Fibroblast of peridontal ligament (primary cell): ENCODE data around the gene ARHGAP10.

Experiments used
- DNase-seq: peaks from one replicate; pipeline ENCODE4 v3.0.0-alpha.2; 2010; ENCODE audit errors: extremely low read depth

Gene ARHGAP10

DNA sequence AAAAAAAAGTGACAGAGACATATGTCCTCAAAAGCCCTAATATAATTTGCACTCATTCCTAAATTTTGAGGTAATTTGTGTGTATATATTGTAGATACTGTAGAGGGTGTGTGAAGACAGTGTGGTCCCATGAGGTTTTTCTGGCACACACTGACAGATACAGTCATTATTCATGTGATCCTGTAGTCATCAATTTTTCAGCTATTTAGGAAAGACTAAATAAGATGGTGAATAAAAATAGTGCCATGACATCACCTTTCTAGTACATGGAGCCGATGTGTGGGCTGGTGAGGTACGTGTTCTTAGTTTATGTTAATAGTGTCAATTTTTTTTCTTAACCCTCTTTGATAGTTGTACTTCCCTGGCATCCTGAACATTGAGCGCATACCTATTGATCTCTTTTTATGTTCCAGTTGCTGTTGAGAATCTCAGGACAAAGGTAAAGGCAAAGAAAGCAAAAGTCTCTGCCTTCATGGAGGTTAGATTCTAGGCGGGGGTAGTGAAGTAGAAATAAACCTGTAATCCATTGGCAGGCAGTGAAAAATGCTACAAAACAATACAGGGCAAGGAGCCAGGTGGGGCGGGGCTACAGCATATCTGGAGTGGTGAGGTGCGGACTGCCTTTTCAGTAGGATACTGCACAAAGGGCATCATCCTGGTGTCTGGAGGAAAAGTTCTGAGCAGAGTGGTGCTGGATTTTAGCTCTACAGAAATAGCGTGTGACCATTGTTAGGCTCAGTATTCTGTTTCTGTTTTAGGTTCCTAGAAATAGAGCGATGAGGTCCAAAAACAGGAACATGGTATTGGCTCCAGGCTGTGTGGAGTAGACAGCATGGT, 93.8 kb downstream of the ARHGAP10 start:
- DNase-seq, result peak; percentile 76

DNA sequence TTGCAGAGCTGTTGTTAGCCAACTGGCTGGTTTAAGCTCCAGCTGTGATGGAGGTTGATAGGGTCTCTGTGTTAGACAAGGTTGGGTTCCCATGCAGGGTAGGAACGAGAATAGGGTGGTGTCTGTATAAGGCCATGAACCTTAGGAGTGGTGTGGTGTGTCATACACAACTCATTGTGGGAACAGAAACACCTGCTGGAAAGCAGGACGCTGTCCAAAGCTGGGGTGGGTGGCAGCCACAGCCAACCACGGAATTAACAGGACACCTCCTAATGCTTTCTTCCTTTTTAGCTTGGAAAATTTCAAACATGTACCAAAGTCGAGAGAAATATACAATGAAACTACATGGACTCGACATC, 94.4 kb downstream of the ARHGAP10 start:
- DNase-seq, result no peak

DNA sequence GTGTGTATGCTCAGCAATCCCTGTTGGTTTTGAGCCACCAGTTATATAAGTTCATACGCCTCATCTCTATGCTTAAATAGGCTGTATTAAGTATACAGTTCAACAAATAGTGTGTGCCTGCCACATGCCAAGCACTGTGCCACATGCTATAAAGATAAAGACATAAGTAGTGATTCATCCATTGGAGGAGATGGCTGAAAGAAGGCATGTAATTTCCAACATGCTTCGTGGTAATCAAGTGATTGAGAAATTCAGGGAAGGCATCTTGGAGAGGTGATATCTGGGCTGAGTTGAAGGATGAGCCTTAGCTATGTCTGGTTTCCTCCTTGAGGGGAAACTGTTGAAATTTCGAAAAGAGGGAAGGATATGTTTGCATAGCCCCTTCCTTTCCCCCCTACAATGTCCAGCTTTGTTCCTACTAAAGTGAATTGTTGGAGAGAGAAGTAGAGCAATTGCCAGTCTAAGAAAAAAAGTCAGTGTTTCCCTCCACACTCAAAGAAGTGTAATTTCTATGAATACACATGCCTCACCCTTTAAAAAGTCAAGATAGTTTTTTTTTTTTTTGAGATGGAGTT, 96.5 kb downstream of the ARHGAP10 start:
- peak; percentile 74 for DNase-seq

- peak; percentile 53 for DNase-seq
Measured at GRCh38 chr4:147829401-147830101, 97.7 kb downstream of the ARHGAP10 start.

GRCh38 chr4:147830102-147830463, 98.2 kb downstream of the ARHGAP10 start:
- DNase-seq, result no peak

- DNase-seq, result peak; percentile 67
Measured at GRCh38 chr4:147830987-147831386, 99.1 kb downstream of the ARHGAP10 start.

- DNase-seq, result peak; percentile 77
Measured at GRCh38 chr4:147831551-147832171, 99.8 kb downstream of the ARHGAP10 start.

DNA sequence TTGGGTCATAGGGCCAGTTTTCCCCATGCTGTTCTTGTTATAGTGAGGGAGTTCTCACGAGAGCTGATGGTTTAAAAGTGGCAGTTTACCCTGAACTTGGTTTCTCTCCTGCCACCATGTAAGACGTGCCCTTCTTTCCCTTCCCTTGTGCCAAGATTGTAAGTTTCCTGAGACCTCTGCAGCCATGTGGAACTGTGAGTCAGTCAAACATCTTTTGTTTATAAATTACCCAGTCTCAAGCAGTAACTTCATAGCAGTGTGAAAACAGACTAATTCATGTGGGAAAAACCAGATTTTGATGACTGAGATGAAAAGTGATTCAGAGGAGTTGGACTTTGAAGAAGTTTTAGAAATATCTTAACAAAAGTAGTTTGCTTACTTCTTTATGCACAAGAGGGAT, 101.4 kb downstream of the ARHGAP10 start:
- DNase-seq, result peak; percentile 66

DNA sequence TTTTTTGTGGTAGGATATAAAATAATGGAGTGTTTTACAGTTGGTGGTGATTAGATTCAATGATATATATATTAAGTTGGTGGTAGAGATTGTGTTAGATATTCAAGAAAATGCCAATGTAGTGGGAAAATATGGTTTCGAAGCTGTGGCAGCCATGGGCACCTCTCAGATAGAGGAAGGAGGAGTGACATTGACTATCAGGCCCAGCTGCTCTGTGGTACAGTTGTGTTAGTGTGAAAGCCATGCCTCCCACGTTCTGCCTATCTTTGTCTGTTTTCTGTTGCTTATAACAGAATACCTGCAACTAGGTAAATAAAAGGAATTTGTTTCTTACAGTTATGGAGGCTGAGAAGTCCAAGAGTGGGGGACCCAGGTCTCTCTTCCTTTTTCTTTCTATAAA, 101.9 kb downstream of the ARHGAP10 start:
- DNase-seq, result no peak

DNA sequence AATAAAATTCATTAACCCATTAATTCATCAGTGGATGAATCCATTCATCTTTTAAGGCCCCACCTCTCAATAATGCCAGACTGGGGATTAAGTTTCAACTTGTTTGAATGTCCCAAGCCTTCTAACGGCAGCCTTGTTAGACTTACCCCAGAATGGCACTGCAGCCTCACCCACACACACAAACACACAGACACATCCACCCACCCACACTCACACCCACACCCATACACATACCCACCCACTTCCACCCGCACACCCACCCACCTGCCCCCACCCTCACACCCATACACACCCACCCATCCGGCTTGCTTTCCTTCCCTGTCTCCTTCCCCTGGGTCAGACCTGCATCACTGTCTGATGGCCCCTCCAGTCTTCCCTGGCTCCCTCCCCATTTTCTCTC, 102.6 kb downstream of the ARHGAP10 start:
- DNase-seq, result no peak

- DNase-seq, result no peak
Measured at GRCh38 chr4:147836807-147837206, 104.9 kb downstream of the ARHGAP10 start.

DNA sequence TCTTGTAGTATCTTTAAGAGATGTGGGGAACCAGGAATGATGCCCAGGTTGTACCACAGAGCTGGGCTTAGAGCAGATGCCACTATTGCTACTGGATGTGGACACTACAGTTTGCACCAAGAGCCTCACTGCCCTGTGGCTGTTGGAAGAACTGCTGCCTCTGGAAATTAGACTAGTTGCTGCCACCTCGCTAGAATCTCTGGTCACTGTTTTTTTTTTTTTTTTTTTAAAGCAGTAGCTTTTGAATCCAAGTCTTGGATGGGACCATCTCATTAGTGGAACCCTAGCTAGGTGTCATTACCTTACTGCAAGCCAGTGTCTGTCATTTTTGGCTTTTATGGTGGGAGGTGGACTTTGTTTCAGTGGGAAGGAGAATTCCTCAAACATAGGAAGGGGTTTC, 105.5 kb downstream of the ARHGAP10 start:
- DNase-seq, result peak; percentile 49

DNA sequence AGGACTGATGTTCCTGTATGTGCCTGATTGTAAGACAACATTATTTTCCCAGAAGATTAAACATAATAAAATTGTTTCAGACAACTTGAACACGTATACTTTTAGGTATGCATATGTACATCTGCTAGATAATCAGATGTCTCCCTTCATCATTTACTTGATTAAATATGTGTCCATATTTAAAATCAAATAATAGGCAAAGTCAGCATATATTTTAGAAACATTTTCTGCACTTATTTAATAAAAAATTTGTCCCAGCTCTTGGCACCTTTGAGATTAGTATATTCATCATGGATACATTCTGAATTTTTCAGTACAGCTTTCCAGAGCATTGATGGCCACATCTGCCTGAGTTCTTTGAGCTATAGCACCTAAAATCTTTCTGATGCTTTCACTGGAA, 106.0 kb downstream of the ARHGAP10 start:
- DNase-seq, result no peak

GRCh38 chr4:147839200-147839599, 107.3 kb downstream of the ARHGAP10 start:
- peak; percentile 42 for DNase-seq

DNA sequence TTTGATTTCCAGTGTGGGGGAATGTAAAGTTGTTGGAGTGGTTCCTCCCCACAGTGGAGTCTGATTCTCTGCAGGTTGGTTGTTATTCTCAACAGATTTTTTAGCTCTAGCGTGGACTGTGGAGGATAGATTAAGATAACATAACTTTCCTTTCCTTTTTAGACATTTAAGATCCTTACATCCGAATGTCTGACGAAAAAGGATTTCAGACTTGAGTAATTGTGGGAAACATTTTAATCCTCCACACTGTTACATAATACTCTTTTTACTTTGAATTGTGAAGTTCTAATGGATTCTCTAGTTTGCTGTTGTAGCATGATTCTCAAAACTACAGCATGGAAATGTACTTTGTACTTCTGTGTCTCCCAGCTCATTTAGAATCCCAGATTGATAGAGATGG, 107.8 kb downstream of the ARHGAP10 start:
- no peak for DNase-seq

- no peak for DNase-seq
Measured at GRCh38 chr4:147840838-147841738, 109.2 kb downstream of the ARHGAP10 start.

- no peak for DNase-seq
Measured at GRCh38 chr4:147842573-147842972, 110.7 kb downstream of the ARHGAP10 start.

GRCh38 chr4:147843162-147843561, 111.3 kb downstream of the ARHGAP10 start:
- DNase-seq, result no peak

DNA sequence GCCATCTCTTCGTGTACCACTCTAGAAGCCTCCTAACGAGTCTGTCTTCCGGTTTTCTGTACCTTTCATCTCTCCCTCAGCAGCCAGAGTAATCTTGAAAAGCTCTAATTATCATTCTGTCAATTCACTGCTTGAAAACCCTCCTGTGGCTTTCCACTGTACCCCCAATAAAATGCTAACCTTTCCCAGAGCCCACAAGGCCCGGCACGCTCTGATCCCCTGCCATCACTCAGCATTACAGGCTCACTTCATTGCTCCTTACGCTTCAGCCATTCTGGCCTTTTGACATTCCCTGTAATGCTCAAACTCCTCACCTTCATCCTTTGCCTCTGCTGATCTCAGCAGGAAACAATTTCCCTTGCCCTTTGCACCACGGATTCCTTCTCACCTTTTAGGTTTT, 112.9 kb downstream of the ARHGAP10 start:
- DNase-seq, result no peak

DNA sequence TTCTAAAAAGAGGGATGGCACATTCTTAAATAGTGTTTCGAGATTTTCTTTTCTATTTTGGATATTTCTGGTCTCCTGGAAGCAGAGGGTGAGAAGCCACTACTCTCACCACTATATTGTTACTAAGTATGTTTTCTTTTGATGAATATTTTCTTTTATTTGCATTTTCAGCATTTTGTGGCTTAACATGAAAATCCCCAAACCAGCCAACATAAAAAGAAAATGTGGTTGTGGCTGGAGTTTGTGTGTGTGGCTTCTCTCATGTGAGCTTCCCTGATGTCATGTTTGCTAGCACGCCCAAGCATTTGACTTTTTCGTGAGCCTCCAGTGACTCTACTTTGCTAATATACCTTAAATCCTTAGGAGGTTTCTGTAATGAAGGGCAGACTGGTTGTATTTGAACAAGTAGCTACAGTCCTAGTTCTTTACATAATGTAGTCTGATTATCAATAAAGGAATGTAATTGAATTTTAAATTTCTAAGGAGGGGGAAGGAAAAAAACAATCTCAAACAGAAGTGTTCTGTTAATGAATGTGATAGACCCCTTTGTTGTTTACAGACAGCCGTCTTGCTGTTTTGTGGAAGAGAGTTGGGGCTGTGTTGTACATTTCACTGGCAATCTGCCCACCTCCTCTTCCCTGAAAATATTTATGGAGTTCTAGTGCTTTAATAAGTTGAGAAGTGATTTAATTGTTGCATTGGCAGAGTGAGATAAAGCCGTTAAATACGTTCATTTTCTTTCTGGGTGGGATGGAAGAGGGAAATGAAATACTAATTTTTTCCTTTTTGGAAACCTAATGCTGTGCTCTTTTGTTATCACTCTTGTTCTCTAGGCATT, 114.6 kb downstream of the ARHGAP10 start:
- no peak for DNase-seq
